Neural cell (in vitro differentiated cells): ENCODE data around the gene CDK2AP2.

Experiments used
- CTCF ChIP-seq: fragments of 450-650 bp; IDR thresholded peaks from 2 replicates; pipeline ENCODE4 v1.5.1; 2014; ENCODE audit warnings: antibody characterized with exemption, mild to moderate bottlenecking, moderate library complexity; ENCODE audit not compliant: poor library complexity, severe bottlenecking
- EP300 ChIP-seq: fragments of 450-650 bp; conservative IDR thresholded peaks from 2 replicates; pipeline ENCODE4 v1.6.1; 2014; ENCODE audit warnings: antibody characterized with exemption, mild to moderate bottlenecking, moderate library complexity; ENCODE audit not compliant: poor library complexity, severe bottlenecking
- EZH2 ChIP-seq: fragments of 200-600, 300-800 bp; shearing (Covaris generic), sonication (generic); IDR thresholded peaks from 2 replicates; pipeline ENCODE4 v1.6.1; 2014; ENCODE audit warnings: antibody characterized with exemption, low read length, borderline replicate concordance, mild to moderate bottlenecking; ENCODE audit not compliant: insufficient read depth, poor library complexity, severe bottlenecking
- MXI1 ChIP-seq: fragments of 450-650 bp; conservative IDR thresholded peaks from 2 replicates; pipeline ENCODE4 v1.6.1; 2014; ENCODE audit warnings: antibody characterized with exemption, mild to moderate bottlenecking; ENCODE audit not compliant: poor library complexity, severe bottlenecking
- POLR2AphosphoS5 ChIP-seq: IDR thresholded peaks from 2 replicates; pipeline ENCODE4 v1.6.1; 2012
- RAD21 ChIP-seq: fragments of 450-650 bp; conservative IDR thresholded peaks from 2 replicates; pipeline ENCODE4 v1.6.1; 2014; ENCODE audit warnings: antibody characterized with exemption, mild to moderate bottlenecking, moderate library complexity
- REST ChIP-seq: IDR thresholded peaks from 2 replicates; pipeline ENCODE4 v1.6.1; 2012; ENCODE audit warnings: borderline replicate concordance
- SMC3 ChIP-seq: fragments of 450-650 bp; conservative IDR thresholded peaks from 2 replicates; pipeline ENCODE4 v1.6.1; 2014; ENCODE audit warnings: antibody characterized with exemption, mild to moderate bottlenecking, moderate library complexity; ENCODE audit not compliant: poor library complexity
- TAF1 ChIP-seq: IDR thresholded peaks from 2 replicates; pipeline ENCODE4 v1.6.1; 2012; ENCODE audit warnings: low read depth

- no peak for TF ChIP-seq CTCF
- no peak for TF ChIP-seq EZH2
- TF ChIP-seq MXI1: no peak
- TF ChIP-seq EP300: no peak
- TF ChIP-seq POLR2AphosphoS5: no peak
- TF ChIP-seq REST: no peak
- TF ChIP-seq RAD21: no peak
- TF ChIP-seq TAF1: no peak
- no peak for TF ChIP-seq SMC3
These were observed 609 bp downstream of the CDK2AP2 start for GRCh38 chr11:67507242-67507863.
